Spleen (tissue), 7 donors: ENCODE data around the gene CAMK2N2.

Experiments used
- POLR2A ChIP-seq, 3 donors: fragments of 450-650 bp; IDR thresholded peaks; one replicate each; pipeline ENCODE4 v1.5.1; 2017; ENCODE audit warnings: antibody characterized with exemption in 3 of 3, mild to moderate bottlenecking in 1 of 3
- POLR2AphosphoS5 ChIP-seq, 3 donors: sonication (generic); formaldehyde crosslinking; IDR thresholded peaks; one replicate each; pipeline ENCODE4 v1.5.1; 2017; ENCODE audit warnings: antibody characterized with exemption in 3 of 3
- TF ChIP-seq, protein P1 (sequence below), 11 experiments: fragments of 200-600 bp in 7 of 11; fragments of 450-650 bp in 4 of 11; sonication (generic) in 4 of 11; IDR thresholded peaks in 8 of 11; conservative IDR thresholded peaks in 3 of 11; 1 replicate in 7 of 11; 2 replicates in 4 of 11; pipeline versions ENCODE4 v1.4.0 to v1.8.0; 2016 to 2021; ENCODE audit warnings: antibody characterized with exemption in 11 of 11, inconsistent platforms in 4 of 11, mild to moderate bottlenecking in 1 of 11
- donor health status: DM: no; HTN: no; CAD: no; lungs with moderate emphysema.
- donor health status: DM: no; HTN: no; CAD: no.
- donor health status: DM: no; HTN: no; CAD: no.

DNA sequence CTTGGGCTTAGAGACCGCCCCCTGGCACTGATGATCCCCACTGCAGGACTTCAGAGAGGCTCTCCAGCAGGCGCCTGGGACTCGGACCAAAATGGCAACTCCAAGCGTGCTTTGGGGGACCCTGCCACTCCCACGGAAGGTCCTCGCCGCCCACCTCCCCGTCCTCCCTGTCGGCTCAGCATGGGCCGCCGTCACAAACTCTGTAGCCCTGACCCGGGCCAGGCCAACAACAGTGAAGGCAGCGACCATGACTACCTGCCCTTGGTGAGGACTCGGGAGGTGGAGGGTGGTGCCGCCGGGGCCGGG, 20.3 kb downstream of the CAMK2N2 start:
- TF ChIP-seq, protein P1, sequence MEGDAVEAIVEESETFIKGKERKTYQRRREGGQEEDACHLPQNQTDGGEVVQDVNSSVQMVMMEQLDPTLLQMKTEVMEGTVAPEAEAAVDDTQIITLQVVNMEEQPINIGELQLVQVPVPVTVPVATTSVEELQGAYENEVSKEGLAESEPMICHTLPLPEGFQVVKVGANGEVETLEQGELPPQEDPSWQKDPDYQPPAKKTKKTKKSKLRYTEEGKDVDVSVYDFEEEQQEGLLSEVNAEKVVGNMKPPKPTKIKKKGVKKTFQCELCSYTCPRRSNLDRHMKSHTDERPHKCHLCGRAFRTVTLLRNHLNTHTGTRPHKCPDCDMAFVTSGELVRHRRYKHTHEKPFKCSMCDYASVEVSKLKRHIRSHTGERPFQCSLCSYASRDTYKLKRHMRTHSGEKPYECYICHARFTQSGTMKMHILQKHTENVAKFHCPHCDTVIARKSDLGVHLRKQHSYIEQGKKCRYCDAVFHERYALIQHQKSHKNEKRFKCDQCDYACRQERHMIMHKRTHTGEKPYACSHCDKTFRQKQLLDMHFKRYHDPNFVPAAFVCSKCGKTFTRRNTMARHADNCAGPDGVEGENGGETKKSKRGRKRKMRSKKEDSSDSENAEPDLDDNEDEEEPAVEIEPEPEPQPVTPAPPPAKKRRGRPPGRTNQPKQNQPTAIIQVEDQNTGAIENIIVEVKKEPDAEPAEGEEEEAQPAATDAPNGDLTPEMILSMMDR (IDR thresholded peaks at IDR 0.05 in 8 of 11, conservative IDR thresholded peaks at IDR 0.05 in 3 of 11) = no peak
- TF ChIP-seq POLR2AphosphoS5 (IDR thresholded peaks at IDR 0.05) (no peak), POLR2A (IDR thresholded peaks at IDR 0.05) (no peak)
